Activated T-cell treated with anti-CD3 and anti-CD28 coated beads, Interleukin-2, amount 50 U/mL, for 1 hour (primary cell): ENCODE measurements around the gene DNM2.
A peak's percentile ranks its signal among the peaks of the same experiment; 100 is the strongest.

ENCODE experiments used
- DNase-seq: peaks from one replicate; pipeline ENCODE4 v3.0.0-alpha.2; 2020

DNM2 gene

GRCh38 chr19:10788146-10788545 is 70.3 kb downstream of the DNM2 start:
- no peak for DNase-seq

GRCh38 chr19:10789866-10790265 is 72.0 kb downstream of the DNM2 start:
- no peak for DNase-seq

GRCh38 chr19:10796653-10797052 is 78.8 kb downstream of the DNM2 start:
- no peak for DNase-seq

- DNase-seq: peak; percentile 50
These were observed 79.2 kb downstream of the DNM2 start for GRCh38 chr19:10797078-10797477.

GRCh38 chr19:10797541-10798256 is 79.8 kb downstream of the DNM2 start:
- peak; percentile 76 for DNase-seq

- no peak for DNase-seq
These were observed 82.6 kb downstream of the DNM2 start for GRCh38 chr19:10800488-10800887.

GRCh38 chr19:10802479-10802878 is 84.6 kb downstream of the DNM2 start:
- no peak for DNase-seq

GRCh38 chr19:10803252-10803651 is 85.4 kb downstream of the DNM2 start:
- no peak for DNase-seq

GRCh38 chr19:10805065-10805757 is 87.3 kb downstream of the DNM2 start:
- no peak for DNase-seq

- DNase-seq: no peak
These were observed 87.9 kb downstream of the DNM2 start for GRCh38 chr19:10805758-10806247.

- DNase-seq: peak; percentile 37
These were observed 91.2 kb downstream of the DNM2 start for GRCh38 chr19:10808937-10809649.

GRCh38 chr19:10809651-10810285 is 91.9 kb downstream of the DNM2 start:
- DNase-seq: no peak

- no peak for DNase-seq
These were observed 93.7 kb downstream of the DNM2 start for GRCh38 chr19:10811391-10812111.

- no peak for DNase-seq
These were observed 94.3 kb downstream of the DNM2 start for GRCh38 chr19:10812196-10812595.

- DNase-seq: no peak
These were observed 95.1 kb downstream of the DNM2 start for GRCh38 chr19:10812902-10813404.

GRCh38 chr19:10815007-10815536 is 97.2 kb downstream of the DNM2 start:
- no peak for DNase-seq

GRCh38 chr19:10815969-10816644 is 98.2 kb downstream of the DNM2 start:
- no peak for DNase-seq

GRCh38 chr19:10816691-10817090 is 98.8 kb downstream of the DNM2 start:
- no peak for DNase-seq

- no peak for DNase-seq
These were observed 99.6 kb downstream of the DNM2 start for GRCh38 chr19:10817291-10818038.

GRCh38 chr19:10818301-10819123 is 100.6 kb downstream of the DNM2 start:
- DNase-seq: no peak
